ENCODE data around the gene NKX2-8.
"Not testable (repeated sequence)": the region's sequence is repeated elsewhere in the genome, so short reads cannot be mapped to it uniquely, and the experiment has no call there.

NKX2-8 gene

GRCh38 chr14:36579573-36580140 lies 2.8 kb downstream of the NKX2-8 start:
- DNase-seq = no peak

GRCh38 chr14:36579001-36579555 lies 3.3 kb downstream of the NKX2-8 start:
- DNase-seq = no peak

- no peak for DNase-seq
These were observed 12.3 kb downstream of the NKX2-8 start for GRCh38 chr14:36570065-36570464.

- DNase-seq = no peak
These were observed 25.5 kb downstream of the NKX2-8 start for GRCh38 chr14:36556811-36557433.

GRCh38 chr14:36555998-36556743 lies 26.2 kb downstream of the NKX2-8 start:
- DNase-seq = no peak

GRCh38 chr14:36553656-36554260 lies 28.7 kb downstream of the NKX2-8 start:
- DNase-seq = no peak

- no peak for DNase-seq
These were observed 31.5 kb downstream of the NKX2-8 start for GRCh38 chr14:36550899-36551298.

- not testable (repeated sequence) for DNase-seq
These were observed 38.1 kb downstream of the NKX2-8 start for GRCh38 chr14:36544280-36544679.

- DNase-seq = no peak
These were observed 44.4 kb downstream of the NKX2-8 start for GRCh38 chr14:36538051-36538450.
